ENCODE results near the gene COLGALT1.

COLGALT1 gene

GRCh38 chr19:17520865-17521264, 34.6 kb upstream of the COLGALT1 start:
- TF ChIP-seq, protein P1, sequence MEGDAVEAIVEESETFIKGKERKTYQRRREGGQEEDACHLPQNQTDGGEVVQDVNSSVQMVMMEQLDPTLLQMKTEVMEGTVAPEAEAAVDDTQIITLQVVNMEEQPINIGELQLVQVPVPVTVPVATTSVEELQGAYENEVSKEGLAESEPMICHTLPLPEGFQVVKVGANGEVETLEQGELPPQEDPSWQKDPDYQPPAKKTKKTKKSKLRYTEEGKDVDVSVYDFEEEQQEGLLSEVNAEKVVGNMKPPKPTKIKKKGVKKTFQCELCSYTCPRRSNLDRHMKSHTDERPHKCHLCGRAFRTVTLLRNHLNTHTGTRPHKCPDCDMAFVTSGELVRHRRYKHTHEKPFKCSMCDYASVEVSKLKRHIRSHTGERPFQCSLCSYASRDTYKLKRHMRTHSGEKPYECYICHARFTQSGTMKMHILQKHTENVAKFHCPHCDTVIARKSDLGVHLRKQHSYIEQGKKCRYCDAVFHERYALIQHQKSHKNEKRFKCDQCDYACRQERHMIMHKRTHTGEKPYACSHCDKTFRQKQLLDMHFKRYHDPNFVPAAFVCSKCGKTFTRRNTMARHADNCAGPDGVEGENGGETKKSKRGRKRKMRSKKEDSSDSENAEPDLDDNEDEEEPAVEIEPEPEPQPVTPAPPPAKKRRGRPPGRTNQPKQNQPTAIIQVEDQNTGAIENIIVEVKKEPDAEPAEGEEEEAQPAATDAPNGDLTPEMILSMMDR (IDR thresholded peaks at IDR 0.05; ENCODE audit: poor library complexity, severe bottlenecking) = no peak
- Histone ChIP-seq H3K4me3 (ENCODE audit: severe bottlenecking) (no peak overlapping the region), H3K36me3 (ENCODE audit: low read depth) (peaks cover 21% of the 10 kb centered on the region), H3K27ac (ENCODE audit: poor library complexity, severe bottlenecking) (no peak overlapping the region), H3K9me3 (ENCODE audit: severe bottlenecking) (peaks cover 8% of the 10 kb centered on the region), H3K4me1 (ENCODE audit: insufficient read depth, poor library complexity, severe bottlenecking) (no peaks in the 10 kb centered on the region), H3K27me3 (ENCODE audit: insufficient read depth, poor library complexity, severe bottlenecking) (no peaks in the 10 kb centered on the region)
- ATAC-seq (ENCODE audit: low read depth) (no peak), DNase-seq (ENCODE audit: low spot score) (no peak)

GRCh38 chr19:17522988-17523872, 32.2 kb upstream of the COLGALT1 start:
- H3K9me3 ChIP-seq (ENCODE audit: severe bottlenecking) = peaks cover 4% of the 10 kb centered on the region
- ATAC-seq (ENCODE audit: low read depth) (peak; percentile 13; the same call in 2 of the 3 replicates), DNase-seq (ENCODE audit: low spot score) (no peak)
- no peak overlapping the region for H3K4me3 ChIP-seq (ENCODE audit: severe bottlenecking)
- no peaks in the 10 kb centered on the region for H3K27me3 ChIP-seq (ENCODE audit: insufficient read depth, poor library complexity, severe bottlenecking)
- H3K36me3 ChIP-seq (ENCODE audit: low read depth) = peaks cover 7% of the 10 kb centered on the region
- TF ChIP-seq, protein P1 (IDR thresholded peaks at IDR 0.05; ENCODE audit: poor library complexity, severe bottlenecking) = no peak
- no peaks in the 10 kb centered on the region for H3K4me1 ChIP-seq (ENCODE audit: insufficient read depth, poor library complexity, severe bottlenecking)
- no peak overlapping the region for H3K27ac ChIP-seq (ENCODE audit: poor library complexity, severe bottlenecking)

GRCh38 chr19:17524651-17525050, 30.8 kb upstream of the COLGALT1 start:
- Histone ChIP-seq H3K4me3 (ENCODE audit: severe bottlenecking) (no peak overlapping the region), H3K4me1 (ENCODE audit: insufficient read depth, poor library complexity, severe bottlenecking) (no peaks in the 10 kb centered on the region), H3K36me3 (ENCODE audit: low read depth) (no peaks in the 10 kb centered on the region), H3K27me3 (ENCODE audit: insufficient read depth, poor library complexity, severe bottlenecking) (no peaks in the 10 kb centered on the region), H3K27ac (ENCODE audit: poor library complexity, severe bottlenecking) (no peak overlapping the region), H3K9me3 (ENCODE audit: severe bottlenecking) (peaks cover 2% of the 10 kb centered on the region)
- ATAC-seq (ENCODE audit: low read depth) = no peak
- no peak for DNase-seq (ENCODE audit: low spot score)
- TF ChIP-seq, protein P1 (IDR thresholded peaks at IDR 0.05; ENCODE audit: poor library complexity, severe bottlenecking) = no peak

GRCh38 chr19:17525141-17525540, 30.3 kb upstream of the COLGALT1 start:
- Histone ChIP-seq H3K36me3 (ENCODE audit: low read depth) (no peaks in the 10 kb centered on the region), H3K4me1 (ENCODE audit: insufficient read depth, poor library complexity, severe bottlenecking) (no peaks in the 10 kb centered on the region), H3K9me3 (ENCODE audit: severe bottlenecking) (peaks cover 2% of the 10 kb centered on the region), H3K27me3 (ENCODE audit: insufficient read depth, poor library complexity, severe bottlenecking) (no peaks in the 10 kb centered on the region), H3K4me3 (ENCODE audit: severe bottlenecking) (no peak overlapping the region), H3K27ac (ENCODE audit: poor library complexity, severe bottlenecking) (no peak overlapping the region)
- ATAC-seq (ENCODE audit: low read depth) = no peak
- TF ChIP-seq, protein P1 (IDR thresholded peaks at IDR 0.05; ENCODE audit: poor library complexity, severe bottlenecking) = no peak
- no peak for DNase-seq (ENCODE audit: low spot score)

DNA sequence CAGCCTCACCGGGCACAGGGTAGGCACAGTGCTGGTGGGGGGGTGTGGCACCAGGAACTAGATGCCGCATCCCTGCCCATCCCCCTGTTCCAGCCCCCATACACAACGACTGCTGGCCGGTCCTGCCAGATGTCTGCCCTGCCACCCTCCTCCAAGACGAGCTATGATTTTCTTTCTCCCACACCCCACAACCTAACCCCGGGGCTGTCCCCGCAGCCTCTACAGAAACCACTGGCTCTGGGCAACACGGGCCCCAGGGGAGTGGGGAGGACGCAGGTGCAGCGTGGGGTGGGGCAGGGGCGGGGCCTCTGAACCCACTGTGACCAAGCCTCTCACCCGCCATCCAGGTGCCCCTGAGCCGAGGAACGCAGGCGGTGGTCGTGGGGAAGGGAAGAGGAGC, 28.5 kb upstream of the COLGALT1 start:
- Histone ChIP-seq H3K27ac (ENCODE audit: poor library complexity, severe bottlenecking) (no peak overlapping the region), H3K9me3 (ENCODE audit: severe bottlenecking) (peaks cover 2% of the 10 kb centered on the region), H3K27me3 (ENCODE audit: insufficient read depth, poor library complexity, severe bottlenecking) (no peaks in the 10 kb centered on the region), H3K36me3 (ENCODE audit: low read depth) (no peaks in the 10 kb centered on the region), H3K4me1 (ENCODE audit: insufficient read depth, poor library complexity, severe bottlenecking) (no peaks in the 10 kb centered on the region), H3K4me3 (ENCODE audit: severe bottlenecking) (no peak overlapping the region)
- ATAC-seq (ENCODE audit: low read depth) = no peak
- TF ChIP-seq, protein P1 (IDR thresholded peaks at IDR 0.05; ENCODE audit: poor library complexity, severe bottlenecking) = no peak
- no peak for DNase-seq (ENCODE audit: low spot score)
